Measurements from ENCODE around the gene METTL22.
"Not testable (repeated sequence)": the region's sequence is repeated elsewhere in the genome, so short reads cannot be mapped to it uniquely, and the experiment has no call there.

METTL22 gene

DNA sequence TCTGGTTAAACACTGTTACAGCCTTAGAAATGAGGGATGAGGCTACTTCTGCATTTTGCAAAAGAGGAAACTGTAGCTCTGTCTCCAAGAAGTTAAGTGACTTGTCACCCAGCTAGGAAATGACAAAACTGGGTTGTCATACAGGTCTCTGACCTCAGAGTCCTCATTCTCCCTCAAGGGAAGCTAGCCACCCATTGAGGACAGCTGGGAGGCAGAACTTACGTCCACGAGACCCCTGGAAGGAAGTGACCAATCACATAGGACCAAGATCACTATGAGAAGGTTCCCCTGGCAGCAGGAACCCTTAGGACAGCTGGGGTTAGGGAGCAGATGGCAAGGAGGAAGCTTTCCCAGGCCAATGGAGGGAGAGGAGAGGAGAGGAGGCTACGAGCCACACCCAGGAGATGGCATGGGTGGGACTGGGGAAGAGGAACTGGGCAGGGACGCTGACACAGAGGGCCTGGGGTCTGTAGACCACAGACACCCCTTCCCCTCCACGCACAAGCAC, 11.2 kb downstream of the METTL22 start:
- no peak for DNase-seq (ENCODE audit: low read depth)

- no peak for DNase-seq (ENCODE audit: low read depth)
Observed at GRCh38 chr16:8634991-8635736, 13.7 kb downstream of the METTL22 start.

GRCh38 chr16:8639694-8640093, 18.2 kb downstream of the METTL22 start:
- DNase-seq (ENCODE audit: low read depth): no peak

- no peak for DNase-seq (ENCODE audit: low read depth)
Observed at GRCh38 chr16:8641671-8642070, 20.2 kb downstream of the METTL22 start.

- no peak for DNase-seq (ENCODE audit: low read depth)
Observed at GRCh38 chr16:8642146-8642545, 20.6 kb downstream of the METTL22 start.

DNA sequence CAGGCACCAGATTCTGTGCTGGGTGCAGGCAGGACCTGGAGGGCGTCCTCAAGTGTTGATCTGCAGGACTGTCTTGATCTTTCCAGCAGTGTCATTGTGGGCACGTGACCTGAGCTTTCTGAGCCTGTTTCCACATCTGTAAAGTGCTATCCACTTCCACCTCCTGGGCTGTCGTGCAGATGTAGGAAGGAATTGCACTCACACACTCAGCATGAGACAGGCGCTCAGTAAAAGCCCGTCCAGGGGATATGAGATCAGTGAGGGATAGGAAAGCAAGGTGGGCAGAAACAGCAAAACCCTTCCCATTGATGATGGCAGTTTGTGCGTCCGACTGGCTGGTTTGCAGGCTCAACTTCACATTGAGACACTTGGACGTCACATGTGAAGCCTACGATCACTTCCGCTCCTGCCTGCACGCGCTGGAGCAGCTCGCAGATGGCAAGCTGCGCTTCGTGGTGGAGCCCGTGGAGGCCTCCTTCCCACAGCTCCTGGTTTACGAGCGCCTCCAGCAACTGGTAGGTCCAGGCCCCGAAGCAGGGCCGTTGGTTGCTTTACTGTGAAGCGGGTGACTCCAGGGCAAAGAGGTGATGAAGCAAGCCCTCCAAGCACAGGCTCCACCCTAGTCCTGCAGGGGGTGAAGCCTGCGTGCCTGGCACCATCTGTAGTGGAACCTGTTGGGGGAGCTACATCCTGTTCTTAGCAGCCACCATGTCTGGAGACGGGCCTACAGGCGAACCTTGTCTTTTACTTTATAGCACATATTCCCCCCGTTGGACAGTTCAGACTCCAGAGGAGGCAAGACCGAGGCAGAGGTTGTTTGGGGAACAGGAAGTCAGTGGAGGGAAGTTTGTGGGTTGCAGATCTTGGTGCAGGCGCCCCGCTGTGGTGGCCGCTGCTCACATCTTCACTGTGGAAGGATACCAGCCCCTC, 23.0 kb downstream of the METTL22 start:
- DNase-seq (ENCODE audit: low read depth): no peak

GRCh38 chr16:8645141-8645521, 23.6 kb downstream of the METTL22 start:
- no peak for DNase-seq (ENCODE audit: low read depth)

DNA sequence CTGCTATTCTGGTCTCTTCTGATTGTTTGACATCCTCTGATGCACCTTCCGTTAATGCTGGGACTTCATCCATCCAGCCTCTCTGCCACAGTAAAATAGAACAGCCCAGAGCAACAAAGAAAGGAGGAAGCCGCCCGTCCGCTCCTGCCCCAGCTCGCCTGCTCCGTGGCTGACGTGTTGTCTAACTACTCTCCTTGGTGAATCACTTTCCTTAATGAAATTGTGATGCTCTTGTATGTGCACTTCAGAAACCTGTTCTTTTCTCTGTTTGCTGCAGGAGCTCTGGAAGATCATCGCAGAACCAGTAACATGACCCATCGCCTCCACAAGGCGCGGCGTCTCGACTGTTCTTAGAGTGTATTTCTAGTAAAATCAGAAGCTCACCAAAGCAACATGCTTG, 24.3 kb downstream of the METTL22 start:
- no peak for DNase-seq (ENCODE audit: low read depth)

DNA sequence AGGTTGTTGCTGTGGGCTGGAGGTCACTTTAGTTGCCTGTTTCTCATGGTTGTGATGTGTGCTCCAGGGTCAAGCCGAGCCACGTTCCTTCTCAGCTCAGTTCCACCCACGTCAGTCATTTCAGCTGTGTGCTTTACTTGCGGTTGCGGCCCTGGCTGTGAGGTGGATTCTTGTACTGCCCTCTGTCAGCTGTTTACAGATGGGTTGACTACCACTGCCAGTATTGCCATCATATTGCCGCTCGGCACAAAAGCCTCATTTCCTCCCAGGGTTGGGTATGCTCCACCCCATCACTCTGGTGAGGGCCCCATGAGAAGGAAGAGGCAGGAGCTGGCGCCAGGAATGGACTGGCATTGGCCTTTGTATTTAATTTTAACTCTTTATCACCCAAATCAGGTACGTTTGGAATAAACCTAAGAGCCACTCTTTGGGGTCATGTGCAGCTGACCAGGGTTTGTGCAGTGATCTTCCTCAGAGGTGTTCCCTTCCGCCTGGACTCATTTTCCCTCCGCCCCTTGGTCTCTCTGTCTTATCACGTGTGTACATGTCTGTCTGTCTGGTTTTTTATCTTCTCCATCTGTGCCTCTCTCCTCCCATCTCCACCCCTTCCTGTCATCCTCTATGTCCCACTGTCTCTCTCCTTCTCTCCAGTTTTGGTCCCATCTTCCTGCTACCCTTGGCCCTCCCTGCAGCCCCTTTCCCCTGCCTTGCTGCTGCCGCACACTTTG, 25.0 kb downstream of the METTL22 start:
- DNase-seq (ENCODE audit: low read depth): no peak

DNA sequence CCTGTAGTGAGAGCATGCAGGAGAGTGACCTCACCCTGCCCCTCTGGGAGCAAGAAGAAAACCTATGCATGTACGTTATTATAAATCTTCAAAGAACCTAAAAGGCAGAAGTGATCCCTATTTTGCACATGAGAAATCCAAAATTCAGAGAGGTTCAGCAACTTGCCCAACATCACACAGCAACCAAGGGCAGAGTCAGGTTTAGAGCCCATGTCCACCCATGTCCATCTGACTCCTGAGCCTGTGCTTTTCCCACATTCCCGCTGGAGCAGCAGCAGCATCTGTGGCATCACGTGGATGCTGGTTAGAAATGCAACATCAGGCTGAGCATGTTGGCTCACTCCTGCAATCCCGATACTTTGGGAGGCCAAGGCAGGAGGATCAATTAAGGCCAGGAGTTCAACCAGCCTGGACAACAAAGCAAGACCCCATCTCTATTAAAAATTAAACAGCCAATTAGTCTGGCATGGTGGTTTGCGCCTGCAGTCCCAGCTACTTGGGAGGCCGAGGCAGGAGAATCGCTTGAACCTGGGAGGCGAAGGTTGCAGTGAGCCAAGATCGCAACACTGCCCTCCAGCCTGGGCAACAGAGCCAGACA, 26.3 kb downstream of the METTL22 start:
- DNase-seq (ENCODE audit: low read depth): no peak

GRCh38 chr16:8648877-8649276, 27.4 kb downstream of the METTL22 start:
- no peak for DNase-seq (ENCODE audit: low read depth)

- DNase-seq (ENCODE audit: low read depth): no peak
Observed at GRCh38 chr16:8649829-8650554, 28.5 kb downstream of the METTL22 start.

GRCh38 chr16:8651958-8652357, 30.5 kb downstream of the METTL22 start:
- not testable (repeated sequence) for DNase-seq (ENCODE audit: low read depth)

DNA sequence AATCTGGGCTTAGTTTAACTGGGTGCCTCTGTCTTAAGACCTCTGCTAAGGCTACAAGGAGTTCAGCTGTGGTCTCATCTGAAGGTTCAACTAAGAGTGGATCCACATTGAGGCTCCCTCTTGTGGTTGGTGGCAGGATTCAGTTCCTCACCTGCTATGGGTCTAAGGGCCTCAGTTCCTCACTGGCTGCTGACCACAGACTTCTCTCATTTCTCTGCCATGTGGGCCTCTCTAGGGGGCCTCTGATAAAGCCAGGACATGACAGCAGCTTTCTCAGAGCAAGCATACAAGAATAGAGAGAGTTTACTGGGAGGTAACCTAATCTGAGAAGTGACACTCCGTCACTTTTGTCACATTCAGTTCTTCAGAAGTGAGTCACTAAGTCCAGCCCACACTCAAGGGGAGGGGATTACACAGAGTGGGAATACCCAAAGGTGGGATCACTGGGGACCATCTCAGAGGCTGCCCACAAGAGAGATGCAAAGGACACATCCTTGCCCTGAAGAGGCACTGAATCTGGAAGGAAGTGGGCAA, 33.8 kb downstream of the METTL22 start:
- no peak for DNase-seq (ENCODE audit: low read depth)

DNA sequence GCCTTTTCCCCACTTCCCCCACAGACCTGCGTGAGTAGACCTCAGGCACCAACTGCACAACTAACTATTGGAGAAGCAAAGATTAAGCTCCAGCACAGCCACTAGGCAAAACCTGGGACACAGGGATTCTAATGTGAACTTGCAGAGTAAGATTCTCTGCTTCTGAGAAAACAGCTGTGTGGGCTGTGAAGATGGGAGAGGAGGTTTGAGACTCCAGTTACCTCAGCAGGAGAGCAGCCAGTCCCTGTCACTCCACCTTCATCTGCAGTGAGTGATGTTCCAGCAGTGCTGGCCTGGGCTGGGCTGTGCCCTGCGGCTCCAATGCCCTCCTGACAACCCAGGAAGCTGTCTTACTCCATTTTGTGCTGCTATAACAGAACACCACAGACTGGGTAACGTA, 34.9 kb downstream of the METTL22 start:
- no peak for DNase-seq (ENCODE audit: low read depth)

- DNase-seq (ENCODE audit: low read depth): no peak
Observed at GRCh38 chr16:8660841-8661301, 39.4 kb downstream of the METTL22 start.

- no peak for DNase-seq (ENCODE audit: low read depth)
Observed at GRCh38 chr16:8661703-8662102, 40.2 kb downstream of the METTL22 start.

GRCh38 chr16:8663192-8664089, 41.9 kb downstream of the METTL22 start:
- DNase-seq (ENCODE audit: low read depth): no peak

- DNase-seq (ENCODE audit: low read depth): no peak
Observed at GRCh38 chr16:8665529-8665928, 44.0 kb downstream of the METTL22 start.

DNA sequence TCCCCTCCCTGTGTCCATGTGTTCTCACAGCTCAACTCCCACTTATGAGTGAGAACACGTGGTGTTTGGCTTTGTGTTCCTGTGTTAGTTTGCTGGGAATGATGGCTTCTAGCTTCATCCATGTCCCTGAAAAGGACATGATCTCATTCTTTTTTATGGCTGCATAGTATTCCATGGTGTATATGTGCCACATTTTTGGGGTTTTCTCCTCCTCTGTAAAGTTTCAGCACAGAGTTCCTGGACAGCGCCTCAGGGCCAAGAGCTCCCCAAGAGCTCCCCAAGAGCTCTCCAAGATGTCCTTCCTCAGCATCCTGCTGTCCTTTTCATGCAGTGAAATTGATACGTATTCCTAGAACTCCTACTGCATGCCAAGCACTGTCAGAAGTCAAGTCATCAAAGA, 46.0 kb downstream of the METTL22 start:
- no peak for DNase-seq (ENCODE audit: low read depth)

Measured in non-pigmented ciliary epithelial cell (primary cell).